ENCODE data around the gene KDM4B. TPM values are rescaled to one million over a fixed set of nuclear protein-coding genes. Genes with fewer than 3 reads are reported as not detected.

The KDM4B gene
- total and polyA plus RNA-seq, 9 of the 15 experiments (the other 6 are each of a cell fraction or from before 2014, with no cell fraction given), result 0.21 to 29.9 (median 7.3) TPM

GRCh38 chr19:5035105-5035761, 66.3 kb downstream of the KDM4B start:
- H3K79me2 ChIP-seq (ENCODE audit: control insufficient read depth, insufficient read depth, low read length), result peaks cover 21% of the 10 kb centered on the region; the same call in 2 of the 3 replicates
- H3K4me3 ChIP-seq, result no peak overlapping the region
- ATAC-seq (no peak), DNase-seq (ENCODE audit: extremely low read depth in 1 of 4, low spot score in 3 of 4) (no peak), FAIRE-seq (no peak)
- H4K20me1 ChIP-seq (replicated peaks; ENCODE audit: control insufficient read depth, insufficient read depth, low read length), result peaks cover 23% of the 10 kb centered on the region
- no TSS peak for BruUV-seq (replicated peaks)
- no peak overlapping the region for H3K27ac ChIP-seq (ENCODE audit: extremely low read depth, low read depth, low read length)
- peaks cover 38% of the 10 kb centered on the region; the same call in 2 of the 3 replicates for H3K36me3 ChIP-seq (ENCODE audit: control insufficient read depth, insufficient read depth, low read length)
- POLR2A ChIA-PET, result interaction anchor here (0.5 to 0.8 kb wide), 3 partner anchors 65 to 329 kb away, joined by 3 to 6 read pairs (median 4); no protein-coding TSS in a partner anchor
- H2AFZ ChIP-seq (ENCODE audit: low read depth, low read length), result no peak overlapping the region
- H3K27me3 ChIP-seq (ENCODE audit: control insufficient read depth in 2 of 2, insufficient read depth in 2 of 2, low read length in 2 of 2), result no peaks in the 10 kb centered on the region
- H3K9ac ChIP-seq (ENCODE audit: insufficient read depth in 1 of 2, low read depth in 2 of 2, low read length in 2 of 2), result no peak overlapping the region; a peak in 2 of 4 replicates
- no peak overlapping the region for H3K4me2 ChIP-seq (ENCODE audit: insufficient read depth, low read length)
- H3K9me3 ChIP-seq (replicated peaks; ENCODE audit: control insufficient read depth, insufficient read depth, low read depth, low read length), result no peaks in the 10 kb centered on the region
- H3K4me1 ChIP-seq (replicated peaks in 1 of 2; ENCODE audit: control insufficient read depth in 2 of 2, insufficient read depth in 2 of 2, low read length in 2 of 2), result peaks cover 0 to 47% of the 10 kb centered on the region in 2 experiments; a peak in 2 of 5 replicates
- intact Hi-C loops (cut with micrococcal nuclease), result no loop called here
- CTCF ChIA-PET (ENCODE audit: low intra/inter-chr PET ratio), result no interaction called here
- H3K9me1 ChIP-seq (ENCODE audit: control insufficient read depth, insufficient read depth, low read length), result peaks cover 8% of the 10 kb centered on the region
- in situ Hi-C loops (cut with MboI), result no loop called here
- no peak for TF ChIP-seq ZFP30 (CRISPR knock-in tag; IDR thresholded peaks at IDR 0.05; ENCODE audit: borderline replicate concordance)
- 0 out of 2 replicates have a peak, but pooled peaks have one; percentile 1 for TF ChIP-seq POLR2G (IDR thresholded peaks at IDR 0.05; ENCODE audit: low read depth, low read length)
- WGBS (ENCODE audit: insufficient coverage, low coverage, missing lambda C conversion rate), result 85% methylated on average over 15 of the region's 29 CpGs
